Stimulated activated CD8-positive, alpha-beta memory T cell treated with anti-CD3 and anti-CD28 coated beads, Interleukin-15, amount 100 ng/mL, for 24 hours (primary cell): ENCODE data around the gene COMTD1.

Source experiments
- DNase-seq: peaks from one replicate; pipeline ENCODE4 v3.0.0-alpha.2; 2020; ENCODE audit warnings: low read depth

The COMTD1 gene

DNA sequence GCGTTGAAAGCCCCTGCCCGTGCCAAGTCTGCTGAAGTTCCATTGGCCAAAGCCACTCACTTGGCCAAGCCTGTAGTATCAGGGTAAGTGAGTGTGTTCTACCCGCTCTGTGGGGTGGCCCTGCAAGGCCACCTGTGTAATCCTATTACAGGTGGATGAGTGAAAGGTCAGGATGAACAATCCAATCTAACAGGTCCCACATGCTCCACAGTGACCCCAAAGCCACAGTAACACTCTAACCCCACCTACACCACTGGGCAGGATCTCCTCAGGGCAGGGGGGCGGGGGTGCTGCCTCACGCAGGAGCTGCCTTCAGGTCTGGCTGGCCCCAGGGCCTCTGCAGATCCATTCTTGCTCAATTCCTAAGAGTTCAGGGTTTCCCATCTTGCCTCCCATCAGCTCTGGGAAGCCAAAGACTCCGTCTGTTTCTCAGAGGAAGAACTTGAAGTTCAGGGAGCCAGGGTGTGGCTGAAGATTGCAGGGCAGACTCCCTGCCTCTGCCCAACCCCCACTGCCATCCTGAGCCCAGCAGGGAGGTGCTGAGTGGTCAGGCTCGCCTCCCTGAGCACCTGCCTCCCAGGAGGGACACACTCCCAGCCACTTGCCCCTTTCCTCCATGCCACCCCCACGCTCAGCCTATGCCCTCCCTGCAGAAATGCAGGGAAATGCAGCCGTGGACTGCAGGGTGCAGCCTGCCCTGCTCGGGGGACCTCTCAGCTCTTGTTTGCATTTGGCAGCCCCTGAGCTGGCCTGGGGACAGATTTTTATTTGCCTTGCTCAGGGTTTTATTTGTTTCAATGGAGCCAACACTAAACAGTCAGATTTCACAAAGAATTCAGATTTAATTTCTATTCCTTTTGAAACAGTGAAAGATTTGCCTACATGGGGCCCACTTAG lies 9.8 kb upstream of the COMTD1 start:
- DNase-seq: no peak

DNA sequence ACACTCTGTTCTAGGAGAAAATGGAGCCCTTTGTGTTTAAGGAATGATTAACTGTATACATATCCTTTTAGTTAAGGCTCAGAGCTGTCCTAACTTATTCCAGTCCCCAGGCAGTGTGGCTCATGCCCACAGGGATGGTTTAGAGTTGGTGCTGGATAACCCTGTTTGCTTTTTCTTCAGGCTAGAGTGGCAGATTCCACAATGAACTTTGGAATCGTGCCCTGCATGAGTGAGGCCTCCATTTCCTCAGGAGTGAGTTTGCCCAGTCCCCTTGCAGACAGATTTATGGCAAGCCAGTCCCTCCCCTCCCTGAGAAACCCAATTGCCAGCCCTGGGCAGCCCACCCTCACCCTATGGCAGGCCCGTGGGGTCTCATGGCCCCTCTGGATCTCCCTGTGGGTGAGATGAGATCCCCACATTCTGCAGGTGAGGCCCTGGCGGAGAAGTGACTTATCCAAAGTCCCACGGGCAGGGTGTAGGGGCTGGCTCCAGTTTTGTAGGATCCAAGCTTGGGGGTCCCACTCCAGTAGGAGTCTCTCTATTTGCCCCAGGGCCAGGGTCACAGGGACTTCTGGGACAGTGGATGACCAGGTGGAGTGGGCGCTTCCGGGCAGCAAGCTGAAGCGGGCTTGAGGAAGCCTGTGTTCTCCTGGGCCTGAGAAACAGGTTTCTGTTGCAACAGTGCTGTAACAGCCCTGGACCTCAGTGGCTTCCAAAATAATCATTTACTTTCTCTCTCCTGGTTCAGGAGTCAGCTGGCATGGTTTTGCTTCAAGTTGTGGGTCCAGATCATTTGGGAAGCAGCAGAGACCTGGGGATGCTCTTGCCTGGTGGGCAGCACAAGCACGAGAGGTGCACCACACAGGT lies 9.0 kb upstream of the COMTD1 start:
- DNase-seq: no peak

DNA sequence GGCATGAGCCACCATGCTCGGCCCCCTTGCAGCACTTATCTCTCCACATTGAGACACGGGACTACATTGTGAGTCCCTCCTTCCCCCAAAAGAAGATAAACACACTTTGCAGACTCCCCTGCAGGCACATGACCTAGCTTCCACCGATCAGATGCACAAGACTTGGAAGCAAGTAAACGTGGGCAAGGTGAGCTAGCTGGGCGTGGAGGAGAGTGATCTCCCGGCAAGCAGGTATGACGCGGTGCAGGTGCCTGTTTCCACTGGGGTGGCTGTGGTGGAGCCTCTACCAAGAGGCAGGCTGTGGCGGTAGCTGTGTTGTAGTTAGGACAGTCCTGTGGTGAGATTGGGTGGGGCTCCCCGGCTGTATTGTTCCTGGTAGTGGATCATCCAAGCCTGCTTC lies 7.7 kb upstream of the COMTD1 start:
- no peak for DNase-seq

DNA sequence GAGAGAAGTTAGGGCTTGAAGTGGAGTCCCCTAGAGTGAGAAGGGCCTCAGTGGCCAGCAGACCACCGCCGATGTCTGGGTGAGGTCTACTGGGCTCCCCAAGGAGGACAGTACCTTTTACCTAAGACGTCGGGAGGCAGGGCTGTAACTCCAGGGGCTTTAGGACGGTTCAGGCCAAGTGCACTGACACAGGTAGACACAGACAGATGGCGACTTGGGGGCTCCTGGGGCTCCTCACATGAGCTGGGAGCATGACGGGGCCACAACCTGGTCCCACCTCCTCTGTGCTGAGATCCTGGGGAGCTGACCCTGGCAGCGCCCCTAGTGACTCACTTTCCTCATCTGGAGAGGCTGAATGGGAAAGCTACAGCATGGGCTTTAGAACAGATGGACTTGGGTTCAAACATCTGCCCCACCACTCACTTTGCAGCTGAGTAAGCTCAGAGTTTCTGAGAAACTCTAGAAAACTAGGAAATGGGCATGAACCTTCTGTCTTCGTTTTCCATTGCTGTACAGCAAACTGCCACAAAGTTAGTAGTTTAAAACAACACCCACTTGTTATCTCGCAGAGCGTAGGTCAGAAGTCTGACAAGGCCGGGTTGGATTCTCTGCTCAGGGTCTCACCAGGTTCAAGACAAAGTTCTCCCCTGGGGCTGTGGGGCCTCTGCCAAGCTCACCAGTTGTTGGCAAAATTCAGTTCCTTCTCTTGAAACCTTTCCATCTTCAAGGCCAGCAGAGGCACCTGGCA lies 4.7 kb upstream of the COMTD1 start:
- DNase-seq: no peak

DNA sequence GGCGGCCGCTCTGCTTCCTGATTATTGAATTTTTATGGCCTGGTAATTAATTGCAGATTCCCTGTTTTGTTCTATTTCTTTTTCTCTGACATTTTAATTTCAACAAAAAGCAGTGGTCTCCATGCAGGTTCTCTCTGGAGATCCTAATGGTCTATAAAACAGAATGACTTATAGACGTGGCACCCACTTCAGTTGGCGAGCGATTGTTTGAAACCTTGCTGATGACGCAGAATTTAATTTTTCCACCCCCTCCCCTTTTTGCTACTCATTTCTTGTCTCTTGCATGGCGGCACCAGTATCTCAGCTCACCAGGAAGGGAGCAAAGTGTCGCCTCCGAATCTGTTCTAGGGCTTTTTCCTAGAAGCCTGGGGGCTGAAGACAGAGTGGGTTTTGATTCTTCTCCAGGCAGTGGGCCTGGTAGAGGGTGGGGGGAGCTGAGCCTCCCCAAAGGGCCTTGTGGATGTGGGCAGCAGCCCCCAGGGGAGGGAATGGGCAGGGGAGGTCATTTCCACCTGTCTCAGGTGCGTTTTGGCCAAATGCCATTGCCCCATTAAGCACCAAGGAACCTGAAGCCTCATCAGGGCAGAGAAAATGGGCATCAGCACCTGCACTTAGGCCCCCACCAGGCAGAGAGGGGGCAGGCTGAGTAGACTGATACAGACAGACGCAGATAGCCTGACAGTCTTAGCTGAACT lies 3.5 kb upstream of the COMTD1 start:
- no peak for DNase-seq

DNA sequence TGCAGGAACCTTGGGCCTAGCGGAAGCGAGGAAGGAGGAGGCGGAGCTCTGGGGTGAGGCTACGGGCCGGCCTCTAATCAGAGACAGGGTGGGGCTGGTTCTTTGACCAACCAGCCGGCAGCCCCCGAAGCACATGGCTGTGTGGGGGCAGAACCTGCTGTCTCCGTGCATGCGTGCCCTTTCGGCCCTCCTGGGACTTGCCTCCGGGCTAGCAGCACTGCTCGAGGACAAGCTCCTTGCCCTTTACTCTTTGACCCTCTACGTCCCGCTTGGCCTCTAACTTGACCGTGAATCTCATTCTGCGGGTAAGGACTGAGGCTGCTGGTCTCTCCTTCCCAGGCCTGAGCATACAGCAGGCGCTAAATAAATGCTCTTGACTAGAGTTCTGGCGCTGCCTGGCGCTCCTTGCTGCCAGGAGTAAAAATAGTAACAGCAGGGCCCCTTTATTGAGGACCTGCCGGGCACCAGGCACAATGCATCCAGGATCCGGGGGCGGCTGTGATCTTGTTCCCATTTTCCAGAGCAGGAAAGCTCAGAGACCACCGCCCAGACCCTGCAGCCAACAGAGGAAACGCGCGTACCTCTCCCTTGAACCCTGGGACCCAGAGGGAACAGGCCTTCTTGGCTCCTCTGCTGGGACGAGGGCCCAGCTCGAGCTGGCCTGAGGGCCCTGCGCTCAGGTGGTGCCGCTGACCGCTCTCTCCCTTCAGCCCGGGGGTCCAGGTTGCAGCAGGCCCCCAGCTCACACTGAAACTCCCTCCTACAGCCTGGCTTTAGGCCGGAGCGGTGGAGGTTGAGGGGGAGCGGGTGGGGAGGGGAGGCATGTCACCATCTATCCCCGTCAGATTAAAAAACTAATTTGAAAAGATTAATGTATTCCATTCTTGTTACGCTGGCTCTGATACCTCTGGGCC lies 2.7 kb upstream of the COMTD1 start:
- DNase-seq: no peak

DNA sequence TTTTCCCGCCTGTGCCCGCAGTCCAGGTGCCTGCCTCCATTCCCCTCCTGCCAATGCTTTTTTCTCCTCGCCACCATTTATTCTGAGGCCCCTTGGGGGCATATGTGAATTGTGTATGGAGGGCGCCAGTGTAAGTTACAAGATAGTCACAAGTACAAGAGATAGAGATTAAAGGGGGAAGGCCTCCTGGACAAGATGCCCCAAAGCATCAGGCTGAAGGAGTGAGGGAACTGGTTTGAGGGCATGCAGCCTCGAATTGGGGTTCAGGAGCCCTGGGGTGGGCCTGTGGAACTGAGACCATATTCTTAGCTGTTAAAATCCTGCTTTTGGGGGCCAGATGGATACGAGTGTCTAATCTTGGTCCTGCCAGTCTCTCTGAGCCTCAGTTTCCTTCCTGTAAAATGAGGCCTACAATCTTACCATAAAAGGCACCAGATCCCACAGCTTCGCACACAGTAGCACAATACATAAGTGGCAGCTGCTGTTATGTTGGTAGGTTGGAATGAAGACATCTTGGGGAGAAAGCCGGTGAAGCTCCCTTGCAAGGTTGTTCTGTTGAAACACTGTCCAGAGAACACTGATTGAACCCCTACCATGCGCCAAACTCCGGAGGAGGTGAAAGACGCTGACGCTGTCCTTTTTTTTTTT lies 545 bp upstream of the COMTD1 start:
- no peak for DNase-seq

DNA sequence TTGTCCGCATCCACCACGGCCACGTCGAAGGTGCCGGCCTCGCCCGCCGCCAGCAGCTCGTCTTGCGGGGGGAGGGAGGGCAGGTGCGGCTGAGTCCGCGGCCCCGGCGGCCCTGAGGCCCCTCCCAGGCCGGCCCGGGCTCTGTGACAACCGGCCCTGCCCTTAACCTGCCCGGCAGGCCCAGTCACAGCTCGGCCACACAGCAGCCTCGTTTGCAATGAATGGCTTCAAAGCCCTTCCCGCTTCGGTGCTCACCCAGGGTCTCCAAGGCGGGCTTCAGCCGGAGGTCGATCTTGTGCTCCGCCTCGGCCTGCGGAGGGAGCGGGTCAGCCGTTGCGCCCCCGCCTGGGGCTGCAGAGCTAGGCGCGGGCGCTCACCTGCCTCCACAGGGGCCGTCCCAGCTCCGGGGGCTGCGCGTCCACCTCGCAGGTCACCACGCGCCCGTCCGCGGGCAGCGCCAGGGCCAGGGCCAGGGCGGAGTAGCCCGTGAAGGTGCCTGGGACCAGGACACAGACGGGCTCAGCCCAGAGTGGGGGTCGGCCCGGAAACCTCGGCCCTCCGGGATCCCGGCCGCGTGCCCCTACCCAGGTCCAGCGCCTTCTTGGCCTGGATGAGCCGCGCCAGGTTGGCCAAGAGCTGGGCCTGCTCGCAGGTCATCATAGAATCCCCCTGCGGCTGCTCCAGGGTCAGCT lies 928 bp downstream of the COMTD1 start:
- no peak for DNase-seq

DNA sequence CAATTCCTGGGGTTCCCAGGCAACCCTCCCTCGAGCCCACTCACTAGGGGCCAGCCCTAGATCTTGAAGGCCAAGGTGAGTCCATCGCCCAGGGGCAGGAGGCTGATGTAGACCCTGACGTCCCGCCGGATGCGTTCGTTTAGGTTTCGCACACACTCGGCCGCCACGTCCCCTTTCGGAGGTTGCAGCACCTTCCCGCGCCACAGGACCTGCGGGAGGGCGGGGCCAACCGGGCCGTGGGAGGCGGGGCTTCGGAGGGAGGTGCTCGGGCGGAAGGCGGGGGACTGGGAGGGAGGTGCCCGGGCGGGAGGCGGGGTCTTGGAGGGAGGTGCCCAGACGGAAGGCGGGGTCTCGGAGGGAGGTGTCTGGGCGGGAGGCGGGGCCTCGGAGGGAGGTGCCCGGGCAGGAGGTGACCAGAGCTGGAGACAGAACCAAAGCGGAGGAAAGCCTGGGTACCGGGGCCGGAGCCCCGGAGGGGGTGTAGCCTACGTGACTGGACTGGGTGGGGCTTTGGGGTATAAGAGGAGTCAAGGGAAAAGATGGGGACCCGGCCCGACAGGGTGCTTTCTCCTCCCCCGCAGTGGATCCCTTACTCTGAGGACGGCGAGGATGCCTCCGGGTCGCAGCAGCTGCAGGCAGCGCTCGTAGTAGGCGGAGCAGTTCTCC lies 1.6 kb downstream of the COMTD1 start:
- peak; percentile 91 for DNase-seq

DNA sequence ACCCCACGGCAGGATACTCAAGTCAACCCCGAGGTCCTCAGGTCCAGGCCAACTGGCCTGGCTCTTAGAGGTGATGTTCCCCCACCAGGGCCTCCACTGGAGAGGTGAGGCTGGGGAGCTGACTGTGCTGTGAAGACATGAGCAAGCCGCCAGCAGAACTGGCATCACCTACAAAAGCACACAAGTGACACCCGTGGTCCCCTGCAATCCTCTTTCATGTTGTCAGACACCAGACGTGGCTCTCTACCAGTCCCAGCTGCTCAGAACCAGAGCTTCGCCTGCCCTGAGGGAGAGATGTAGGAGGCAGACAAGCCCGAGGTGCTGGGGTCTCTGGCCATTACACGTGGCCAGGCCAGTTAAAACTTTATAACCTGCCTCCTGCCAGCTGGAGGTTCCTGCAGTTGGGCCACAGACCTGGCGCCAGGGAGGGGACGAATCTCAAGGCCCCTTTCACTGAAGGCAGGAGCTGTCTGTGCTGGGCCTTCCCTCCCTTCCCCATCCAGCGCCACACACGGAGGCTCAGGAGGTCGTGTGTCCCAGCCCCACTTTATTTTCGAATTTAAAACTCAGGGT lies 2.2 kb downstream of the COMTD1 start:
- DNase-seq: no peak

DNA sequence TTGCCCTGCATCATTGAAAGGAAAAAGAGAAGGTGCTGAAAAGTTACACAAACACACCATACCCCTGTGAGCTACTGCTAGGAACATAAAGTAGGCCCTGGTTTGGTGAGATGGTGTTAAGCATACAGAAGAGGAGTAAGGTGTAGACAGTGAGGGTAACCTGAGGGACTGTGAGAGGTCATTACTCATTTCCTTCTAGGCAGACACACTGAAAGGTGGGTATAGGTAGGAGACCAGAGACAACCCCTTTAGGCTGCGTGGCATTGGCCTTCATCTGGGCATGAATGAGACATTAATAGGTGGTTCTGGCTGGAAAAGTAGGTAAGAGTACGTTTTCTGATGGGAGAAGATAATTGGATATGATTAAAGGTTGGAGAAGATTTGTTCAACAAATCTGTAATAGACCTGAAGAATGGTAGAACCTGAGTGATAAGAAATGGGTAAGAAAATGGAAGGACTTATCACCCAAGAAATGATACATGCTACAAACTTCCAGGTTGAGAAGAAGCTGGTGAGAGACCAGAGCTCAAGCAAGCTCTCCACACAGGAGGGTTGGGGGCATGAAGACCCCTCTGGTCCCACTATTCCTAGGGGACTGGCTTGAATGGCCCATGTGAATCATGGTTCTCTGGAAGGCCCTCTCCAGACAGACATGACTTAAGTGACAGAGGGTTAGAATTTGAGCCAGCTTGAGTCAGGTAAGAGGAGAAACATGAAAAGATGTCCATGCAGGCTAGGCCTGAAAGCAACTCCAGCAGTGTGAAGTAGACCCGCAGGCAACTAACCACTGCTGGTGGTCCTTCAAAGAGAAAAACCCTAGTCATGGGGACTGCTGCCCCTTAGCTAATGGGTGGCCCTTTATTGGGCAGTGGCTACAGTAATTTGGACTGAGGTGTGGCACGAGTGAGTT lies 3.8 kb downstream of the COMTD1 start:
- no peak for DNase-seq

DNA sequence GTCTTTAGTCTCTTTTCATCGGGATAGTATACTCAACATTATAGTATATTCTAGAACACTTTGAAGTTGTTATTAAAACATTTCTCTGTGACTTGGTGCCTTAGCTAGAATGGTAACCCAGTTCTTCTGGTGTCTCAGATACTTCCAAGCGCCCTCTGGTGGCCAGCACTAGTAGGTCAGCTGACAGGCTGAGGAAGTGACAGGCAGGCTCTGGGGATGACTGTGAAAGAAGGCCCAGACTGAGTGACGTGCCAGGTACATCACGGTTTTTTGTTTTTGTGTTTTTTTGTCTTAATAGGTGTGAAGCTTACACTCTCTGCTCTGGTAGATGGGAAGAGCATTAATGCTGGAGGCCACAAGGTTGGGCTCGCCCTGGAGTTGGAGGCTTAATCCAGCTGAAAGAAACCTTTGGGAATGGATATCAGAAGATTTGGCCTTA lies 5.1 kb downstream of the COMTD1 start:
- peak; percentile 83 for DNase-seq

DNA sequence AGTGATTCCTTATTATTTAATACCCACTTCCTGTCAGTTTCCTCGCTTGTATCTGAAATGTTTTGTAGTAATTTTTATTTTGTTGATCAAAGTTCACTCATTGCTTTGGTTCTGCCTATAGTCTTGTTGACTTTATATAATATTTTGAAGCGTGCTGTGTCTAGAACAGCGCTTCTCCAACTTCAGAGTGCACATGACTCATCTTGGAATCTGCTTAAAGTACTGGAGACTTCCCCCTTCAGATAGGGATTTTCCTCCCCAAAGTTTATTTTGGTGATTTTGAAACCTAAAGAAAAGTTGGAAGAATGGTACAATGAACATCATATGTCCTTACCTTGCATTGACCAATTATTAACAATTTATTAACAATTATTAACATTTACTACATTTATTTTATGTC lies 5.8 kb downstream of the COMTD1 start:
- no peak for DNase-seq

DNA sequence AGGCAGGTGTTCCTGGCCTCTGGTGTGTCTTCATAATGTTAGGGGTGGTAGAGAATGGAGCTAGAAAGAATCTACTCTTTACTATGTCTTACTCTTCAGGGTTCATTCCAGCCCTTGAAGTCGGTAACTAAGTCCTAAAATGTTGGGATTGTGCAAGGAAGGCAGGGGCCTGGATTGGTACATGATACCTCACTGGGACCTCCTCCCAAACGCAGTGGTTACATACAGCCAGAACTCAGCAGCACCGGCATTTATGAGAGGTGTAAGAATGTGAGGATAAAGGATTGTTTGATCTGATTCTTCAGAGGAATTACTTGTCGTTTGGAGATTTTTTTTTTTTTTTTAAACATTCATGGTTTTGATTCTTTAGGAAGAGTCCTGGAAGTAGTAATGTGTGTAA lies 6.9 kb downstream of the COMTD1 start:
- no peak for DNase-seq

DNA sequence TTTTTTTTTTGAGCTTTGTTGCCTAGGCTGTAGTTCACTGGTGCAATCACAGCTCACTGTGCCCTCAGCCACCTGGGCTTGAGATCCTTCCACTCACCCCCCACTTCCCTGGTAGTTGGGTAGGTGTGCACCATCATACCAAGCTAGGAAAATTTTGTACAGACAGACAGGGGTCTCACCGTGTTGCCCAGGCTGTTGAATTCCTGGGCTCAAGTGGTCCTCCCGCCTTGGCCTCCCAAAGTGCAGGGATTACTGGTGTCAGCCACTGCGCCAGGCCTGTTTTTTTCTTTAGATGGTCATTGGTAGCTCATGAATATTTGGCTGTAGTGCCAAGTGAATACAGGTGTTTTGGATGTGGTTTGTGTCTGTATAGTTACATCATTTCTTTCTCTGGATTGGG lies 7.5 kb downstream of the COMTD1 start:
- no peak for DNase-seq

DNA sequence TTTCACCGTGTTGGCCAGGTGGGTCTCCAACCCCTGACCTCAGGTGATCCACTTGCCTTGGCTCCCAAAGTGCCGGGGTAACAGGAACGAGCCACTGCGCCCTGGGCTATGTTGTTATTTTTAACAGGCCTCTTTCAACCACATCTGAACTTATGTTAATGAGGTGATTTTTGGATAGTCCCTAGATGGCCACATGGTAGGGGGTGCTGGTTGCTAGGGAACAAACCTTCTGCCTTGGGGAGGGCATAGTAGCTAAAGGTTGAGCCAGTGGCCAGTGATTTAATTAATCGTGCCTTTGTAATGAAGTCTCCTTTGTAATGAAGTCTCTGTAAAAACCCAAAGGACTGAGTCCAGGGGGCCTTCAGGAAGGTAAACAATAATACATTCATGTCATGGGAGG lies 9.1 kb downstream of the COMTD1 start:
- no peak for DNase-seq

DNA sequence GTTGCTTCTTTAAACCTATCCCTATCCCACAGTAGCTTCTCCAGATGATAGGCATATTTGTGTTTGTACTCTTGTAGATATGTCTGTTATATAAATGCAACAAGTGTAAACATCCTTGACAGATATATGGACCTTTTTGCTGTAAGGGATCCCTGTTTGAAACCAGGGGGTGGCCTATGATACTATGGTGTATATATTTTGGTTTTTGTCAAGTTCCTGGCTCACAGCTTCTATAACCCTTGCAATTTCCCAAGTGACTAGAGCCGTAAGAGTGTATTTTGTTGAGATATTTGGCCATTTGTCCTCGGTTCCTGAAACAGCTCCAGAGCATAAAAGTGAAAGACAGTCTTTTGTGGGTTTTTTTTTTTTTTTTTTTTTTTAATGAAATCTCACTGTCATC lies 9.7 kb downstream of the COMTD1 start:
- no peak for DNase-seq

DNA sequence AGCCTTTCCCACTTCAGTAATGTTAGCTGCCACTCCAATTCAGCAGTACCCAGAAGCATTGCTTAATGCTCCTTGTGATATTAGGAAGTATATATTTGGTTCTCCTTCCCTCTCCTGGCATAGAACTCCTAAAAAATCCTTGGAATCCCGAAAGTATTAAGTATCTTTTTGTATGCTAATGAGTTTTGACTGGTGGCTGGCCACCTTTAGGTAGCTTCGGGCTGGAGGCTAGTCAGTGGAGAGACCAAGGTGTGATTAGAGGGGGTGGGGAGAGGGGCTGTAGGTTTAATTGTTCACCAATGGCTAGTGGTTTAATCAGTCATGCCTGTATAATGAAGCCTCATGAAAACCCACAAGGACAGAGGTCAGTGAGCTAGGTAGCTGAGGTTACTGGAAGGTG lies 12.2 kb downstream of the COMTD1 start:
- DNase-seq: no peak
